Adrenal gland (tissue), 5 donors: ENCODE data around the gene CCR5.

Source experiments
- POLR2A ChIP-seq, 2 donors: fragments of 450-650 bp; IDR thresholded peaks; one replicate each; pipeline ENCODE4 v1.6.1; 2017; ENCODE audit warnings: antibody characterized with exemption in 2 of 2, mild to moderate bottlenecking in 2 of 2, moderate library complexity in 1 of 2
- TF ChIP-seq, protein P1 (sequence below), 6 experiments: fragments of 450-650 bp in 4 of 6; fragments of 200-600 bp in 2 of 6; sonication (generic) in 1 of 6; IDR thresholded peaks; 1 replicate in 5 of 6; 2 replicates in 1 of 6; pipeline versions ENCODE4 v1.5.1 to v1.8.0; 2016 to 2021; ENCODE audit warnings: antibody characterized with exemption in 6 of 6, mild to moderate bottlenecking in 2 of 6, moderate library complexity in 1 of 6
- donor health status: DM: no; HTN: no; CAD: no.

DNA sequence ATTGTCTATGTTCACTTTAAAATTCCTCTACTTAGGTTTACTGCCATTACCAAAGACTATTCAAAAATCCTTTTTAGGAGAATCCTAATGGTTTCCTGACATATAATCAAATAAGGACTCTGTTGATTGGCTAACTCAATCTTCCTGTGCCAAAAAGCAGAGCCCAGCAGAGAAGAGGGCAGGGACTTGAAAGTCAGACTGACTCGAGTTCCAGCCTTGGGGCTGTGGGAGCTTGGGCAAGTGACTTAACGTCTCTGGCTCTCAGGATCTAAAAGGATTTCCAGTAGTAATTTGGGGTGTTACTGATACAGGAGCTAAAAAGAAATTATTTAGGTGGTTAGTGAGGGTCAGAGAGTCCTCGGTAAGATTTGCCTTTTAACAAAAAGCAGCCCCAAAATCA is 10.9 kb downstream of the CCR5 start:
- TF ChIP-seq, protein P1, sequence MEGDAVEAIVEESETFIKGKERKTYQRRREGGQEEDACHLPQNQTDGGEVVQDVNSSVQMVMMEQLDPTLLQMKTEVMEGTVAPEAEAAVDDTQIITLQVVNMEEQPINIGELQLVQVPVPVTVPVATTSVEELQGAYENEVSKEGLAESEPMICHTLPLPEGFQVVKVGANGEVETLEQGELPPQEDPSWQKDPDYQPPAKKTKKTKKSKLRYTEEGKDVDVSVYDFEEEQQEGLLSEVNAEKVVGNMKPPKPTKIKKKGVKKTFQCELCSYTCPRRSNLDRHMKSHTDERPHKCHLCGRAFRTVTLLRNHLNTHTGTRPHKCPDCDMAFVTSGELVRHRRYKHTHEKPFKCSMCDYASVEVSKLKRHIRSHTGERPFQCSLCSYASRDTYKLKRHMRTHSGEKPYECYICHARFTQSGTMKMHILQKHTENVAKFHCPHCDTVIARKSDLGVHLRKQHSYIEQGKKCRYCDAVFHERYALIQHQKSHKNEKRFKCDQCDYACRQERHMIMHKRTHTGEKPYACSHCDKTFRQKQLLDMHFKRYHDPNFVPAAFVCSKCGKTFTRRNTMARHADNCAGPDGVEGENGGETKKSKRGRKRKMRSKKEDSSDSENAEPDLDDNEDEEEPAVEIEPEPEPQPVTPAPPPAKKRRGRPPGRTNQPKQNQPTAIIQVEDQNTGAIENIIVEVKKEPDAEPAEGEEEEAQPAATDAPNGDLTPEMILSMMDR (IDR thresholded peaks at IDR 0.05), result no peak
- TF ChIP-seq POLR2A (IDR thresholded peaks at IDR 0.05), result no peak
